ENCODE data around the gene PLXNA2.

- TF ChIP-seq POLR2A (IDR thresholded peaks at IDR 0.05) (no peak), CTCF (IDR thresholded peaks at IDR 0.05) (no peak), POLR2AphosphoS5 (IDR thresholded peaks at IDR 0.05) (no peak)
Observed at GRCh38 chr1:208028526-208028925, 215.7 kb downstream of the PLXNA2 start.
